CD4-positive, alpha-beta T cell treated with Interleukin-1 beta for 1 hour (primary cell): ENCODE data around the gene DOCK11.
A peak's percentile ranks its signal among the peaks of the same experiment; 100 is the strongest.

Source experiments
- DNase-seq, 2 donors: peaks; one replicate each; pipeline ENCODE4 v3.0.0-alpha.2; 2020 to 2022

The DOCK11 gene

DNA sequence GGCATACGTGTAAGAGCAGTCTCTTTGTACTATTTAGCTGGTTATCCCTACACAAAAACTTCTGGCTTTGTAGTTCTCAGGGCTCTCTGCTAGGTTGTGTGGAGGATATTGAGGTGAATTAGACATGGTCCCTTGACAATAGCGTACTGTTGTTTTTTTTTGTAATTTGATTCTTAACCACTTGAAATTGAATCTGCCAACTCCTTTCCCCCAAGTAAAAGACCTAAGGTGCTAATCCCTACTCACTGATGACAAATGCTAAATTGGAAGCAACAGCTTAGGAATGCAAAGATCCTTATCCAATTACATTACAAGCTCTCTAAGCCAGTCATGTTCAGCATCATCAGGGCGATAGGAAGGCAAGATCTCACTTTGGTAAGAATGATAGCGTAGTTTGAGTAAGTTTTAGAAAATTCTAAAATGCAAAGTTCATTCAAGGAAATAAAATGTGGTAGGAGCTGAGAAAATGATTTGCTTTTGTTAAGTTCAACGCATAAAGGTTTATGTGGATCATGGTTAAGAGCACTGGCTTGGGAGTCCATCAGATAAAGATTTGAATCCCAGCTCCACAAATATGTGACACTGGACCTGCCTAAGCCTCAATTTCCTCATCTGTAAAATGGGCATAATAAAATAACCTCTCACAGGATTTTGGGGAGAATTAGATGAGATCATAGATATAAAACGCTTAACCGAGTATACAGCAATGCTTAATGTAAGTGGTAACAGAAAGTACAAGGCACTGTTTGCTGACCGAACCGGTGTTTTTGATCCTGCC is 39.3 kb downstream of the DOCK11 start:
- DNase-seq = no peak

DNA sequence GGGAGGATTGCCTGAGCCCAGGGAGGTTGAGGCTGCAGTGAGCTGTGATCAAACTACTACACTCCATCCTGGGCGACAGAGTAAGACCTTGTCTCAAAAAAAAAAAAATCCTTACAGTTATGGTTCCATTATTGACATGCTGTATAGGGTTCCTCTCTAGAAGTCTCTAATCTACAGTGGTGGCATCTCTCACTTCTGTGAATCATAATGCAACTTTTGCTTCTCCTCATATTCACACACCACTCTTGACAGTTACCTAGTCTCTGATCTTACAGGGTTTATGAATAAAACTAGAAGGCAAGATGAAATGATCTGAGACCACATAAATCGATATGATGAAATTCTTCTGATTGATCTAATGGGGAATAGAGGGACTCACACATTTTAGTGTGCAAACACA is 40.6 kb downstream of the DOCK11 start:
- DNase-seq = no peak

DNA sequence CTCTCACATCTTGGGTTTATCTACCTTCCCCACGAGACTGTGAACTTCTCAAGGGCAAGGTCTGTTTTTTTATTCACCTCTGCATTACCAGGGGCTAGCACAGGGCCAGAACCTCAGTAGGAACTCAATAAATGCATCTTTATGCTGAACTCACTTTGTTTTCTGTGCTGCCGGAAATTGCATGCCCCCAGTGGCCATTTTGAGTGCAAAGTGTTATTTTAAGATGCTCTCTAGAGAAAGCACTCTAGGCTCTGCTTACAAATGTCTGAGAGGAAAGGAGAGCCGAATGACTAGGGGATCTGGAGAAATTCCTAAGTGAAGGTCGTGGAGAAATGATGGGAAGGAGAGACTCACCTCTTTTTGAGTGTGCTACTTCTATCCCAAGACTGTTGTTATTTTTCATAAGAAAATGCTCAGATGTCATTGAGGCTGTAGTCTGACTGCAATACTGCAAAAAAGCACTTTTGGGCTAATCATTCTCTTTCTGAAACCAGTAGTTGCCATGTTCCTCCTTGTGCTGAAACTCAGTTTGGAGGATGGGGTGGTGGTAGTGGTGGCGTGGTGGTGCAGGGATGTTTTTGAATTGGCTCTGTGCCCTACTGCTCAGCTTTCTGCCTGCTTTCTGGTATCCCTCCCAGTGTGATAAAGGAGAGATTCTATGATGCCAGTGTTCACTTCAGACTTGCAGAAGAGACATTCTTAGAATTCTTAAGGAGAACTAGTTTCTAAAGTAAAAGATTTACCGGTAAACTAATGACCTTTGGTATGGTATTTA is 41.3 kb downstream of the DOCK11 start:
- peak; percentile 53 to 66 for DNase-seq

DNA sequence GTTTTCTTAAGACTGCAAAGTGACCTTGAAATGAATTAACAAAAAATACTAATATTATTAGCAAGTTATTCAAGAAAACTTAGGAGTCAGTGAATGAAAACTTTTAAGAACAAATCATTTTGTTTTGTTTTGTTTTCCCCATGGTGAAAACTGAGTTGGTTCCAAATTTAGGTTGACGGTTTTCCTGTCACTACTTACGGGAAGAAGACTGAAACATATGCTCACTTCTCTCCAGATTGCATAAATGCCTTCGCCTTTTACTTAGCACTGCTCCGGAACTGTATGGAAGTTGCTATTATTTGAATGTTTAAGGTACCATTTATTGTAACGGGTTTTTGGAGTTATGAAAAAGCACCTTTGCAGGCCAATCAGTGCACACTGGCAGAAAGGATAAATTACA is 42.8 kb downstream of the DOCK11 start:
- DNase-seq = no peak

DNA sequence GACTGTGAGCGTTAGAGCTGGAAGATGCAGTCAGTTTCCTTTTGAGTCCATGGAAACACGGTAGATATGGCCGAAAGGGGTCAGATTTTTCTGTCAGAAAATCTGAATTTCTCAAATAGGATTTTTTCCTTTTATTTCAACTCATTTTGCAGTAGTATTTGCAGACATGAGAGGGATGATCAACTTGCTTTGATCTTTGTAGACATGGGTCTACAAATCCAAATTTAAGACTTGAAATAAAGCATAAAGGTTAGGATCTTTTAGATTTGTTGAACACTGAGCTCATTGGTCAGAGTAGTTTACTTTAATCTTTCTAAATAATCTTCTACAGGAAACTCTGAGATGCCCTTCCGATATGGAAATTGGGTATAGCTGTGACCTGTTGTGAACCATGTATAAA is 44.7 kb downstream of the DOCK11 start:
- no peak for DNase-seq

- no peak for DNase-seq
Measured at GRCh38 chrX:118541482-118541881, 45.9 kb downstream of the DOCK11 start.

DNA sequence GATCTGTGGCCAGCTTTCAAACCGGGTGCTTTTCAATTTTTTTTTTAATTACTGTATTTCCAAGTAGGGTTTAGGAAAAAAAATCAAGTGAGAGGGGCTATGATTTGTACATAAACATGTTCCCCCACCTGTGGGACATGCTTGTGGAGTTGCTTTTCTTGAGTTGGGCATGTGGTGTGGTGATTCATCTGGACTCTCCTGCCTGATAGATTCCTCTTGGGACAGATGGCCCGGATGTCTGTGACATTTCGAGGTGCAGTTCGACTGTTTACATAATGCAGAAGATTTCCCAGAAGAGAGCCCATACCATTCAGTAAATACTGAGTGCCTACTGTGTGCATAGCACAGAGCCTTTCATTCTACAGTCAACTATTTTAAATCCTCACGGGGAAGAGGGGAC is 49.9 kb downstream of the DOCK11 start:
- DNase-seq = no peak

- no peak for DNase-seq
Measured at GRCh38 chrX:118548841-118549240, 53.2 kb downstream of the DOCK11 start.

DNA sequence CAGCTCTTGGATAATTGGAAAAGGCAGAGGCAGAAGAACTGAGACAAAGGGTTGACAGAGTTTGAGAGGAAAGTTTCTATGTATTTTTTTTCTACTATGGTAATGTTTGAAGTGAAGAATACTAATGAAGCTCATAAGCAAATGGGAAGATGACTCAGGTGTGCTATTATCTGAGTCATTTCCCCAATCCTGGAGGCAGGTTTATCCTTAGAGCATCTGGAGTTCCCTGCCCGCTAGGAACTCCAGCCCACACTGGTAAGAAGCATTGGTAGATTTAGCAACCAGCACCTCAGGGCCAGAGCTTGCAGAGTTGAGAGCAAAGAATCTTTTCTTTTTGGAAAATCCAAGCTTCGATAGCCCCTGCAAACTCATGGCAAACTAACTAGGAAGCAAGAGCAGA is 55.2 kb downstream of the DOCK11 start:
- no peak for DNase-seq

- DNase-seq = no peak
Measured at GRCh38 chrX:118551426-118551825, 55.8 kb downstream of the DOCK11 start.

- peak in 1 of 2 donors; percentile 25 for DNase-seq
Measured at GRCh38 chrX:118552121-118552900, 56.7 kb downstream of the DOCK11 start.

GRCh38 chrX:118553042-118553710 is 57.6 kb downstream of the DOCK11 start:
- DNase-seq = no peak

- no peak for DNase-seq
Measured at GRCh38 chrX:118554511-118554910, 58.9 kb downstream of the DOCK11 start.

GRCh38 chrX:118558926-118559325 is 63.3 kb downstream of the DOCK11 start:
- DNase-seq = no peak

GRCh38 chrX:118560489-118560888 is 64.9 kb downstream of the DOCK11 start:
- DNase-seq = no peak

- DNase-seq = no peak
Measured at GRCh38 chrX:118562582-118563164, 67.1 kb downstream of the DOCK11 start.

DNA sequence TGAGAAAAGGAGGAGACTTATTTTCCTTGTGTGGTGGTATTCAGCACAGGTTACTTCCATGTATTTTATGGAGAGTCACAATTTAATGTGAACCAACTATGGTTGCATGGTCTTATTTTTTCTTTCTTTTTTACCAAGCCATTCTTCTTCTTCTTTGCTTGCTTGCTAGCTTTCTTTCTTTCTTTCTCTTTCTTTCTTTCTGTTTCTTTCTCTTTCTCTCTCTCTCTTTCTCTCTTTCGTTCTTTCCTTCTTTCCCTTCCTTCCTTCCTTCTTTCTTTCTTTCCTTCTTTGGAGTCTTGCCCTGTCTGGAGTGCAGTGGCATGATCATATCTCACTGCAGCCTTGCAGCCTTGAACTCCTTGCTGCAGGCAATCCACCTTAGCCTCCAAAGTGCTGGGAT is 68.9 kb downstream of the DOCK11 start:
- no peak for DNase-seq

DNA sequence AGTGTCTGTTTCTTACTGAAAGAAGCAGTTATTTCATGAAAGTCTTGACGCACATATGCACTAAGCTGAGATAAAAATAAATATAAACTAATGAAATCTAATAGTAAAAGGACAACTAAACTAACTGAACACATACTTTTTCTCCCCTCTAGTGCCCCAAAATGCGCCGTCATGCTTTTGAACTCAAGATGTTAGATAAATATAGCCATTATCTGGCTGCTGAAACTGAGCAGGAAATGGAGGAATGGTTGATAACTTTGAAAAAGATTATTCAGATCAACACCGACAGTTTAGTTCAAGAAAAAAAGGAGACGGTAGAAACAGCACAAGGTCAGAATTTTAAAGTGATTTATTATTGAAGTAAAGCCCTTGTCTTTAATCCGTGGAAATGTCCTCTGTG is 70.2 kb downstream of the DOCK11 start:
- no peak for DNase-seq

DNA sequence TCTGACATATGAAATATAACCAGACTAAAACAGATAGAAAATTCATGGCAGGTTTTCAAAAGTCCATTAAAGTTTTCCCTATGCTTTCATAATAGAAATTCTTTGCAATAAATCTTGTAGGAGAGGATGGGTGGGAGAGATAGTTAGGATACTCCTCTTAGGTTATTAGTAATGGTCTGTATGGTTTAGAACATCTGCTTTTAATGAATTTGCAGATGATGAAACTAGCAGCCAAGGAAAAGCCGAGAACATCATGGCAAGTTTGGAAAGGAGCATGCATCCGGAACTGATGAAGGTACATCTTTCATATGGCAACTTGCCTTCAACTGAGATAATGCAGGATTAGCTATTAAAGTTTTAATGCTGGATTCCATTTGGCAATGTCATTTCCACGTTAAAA is 70.7 kb downstream of the DOCK11 start:
- no peak for DNase-seq

GRCh38 chrX:118569676-118570075 is 74.1 kb downstream of the DOCK11 start:
- DNase-seq = no peak

GRCh38 chrX:118570209-118570608 is 74.6 kb downstream of the DOCK11 start:
- no peak for DNase-seq

DNA sequence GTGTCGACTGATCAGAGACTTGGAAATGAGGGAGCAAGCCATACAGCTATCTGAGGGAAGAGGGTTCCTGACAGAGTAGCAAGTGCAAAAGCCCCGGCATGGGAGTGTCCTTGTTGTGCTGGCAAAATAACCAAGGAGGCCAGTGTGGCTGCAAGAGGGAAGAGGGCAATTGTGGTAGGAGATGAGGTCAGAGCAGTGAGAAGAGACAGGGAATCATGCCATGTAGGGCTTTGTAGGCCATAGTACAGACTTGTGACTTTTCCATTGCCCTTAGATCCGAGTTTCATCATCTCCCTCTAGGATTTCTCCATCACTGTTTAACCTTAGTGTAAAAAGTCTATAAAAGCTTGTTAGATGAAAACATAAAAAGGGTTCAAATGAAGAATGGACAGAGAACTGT is 76.2 kb downstream of the DOCK11 start:
- DNase-seq = no peak

DNA sequence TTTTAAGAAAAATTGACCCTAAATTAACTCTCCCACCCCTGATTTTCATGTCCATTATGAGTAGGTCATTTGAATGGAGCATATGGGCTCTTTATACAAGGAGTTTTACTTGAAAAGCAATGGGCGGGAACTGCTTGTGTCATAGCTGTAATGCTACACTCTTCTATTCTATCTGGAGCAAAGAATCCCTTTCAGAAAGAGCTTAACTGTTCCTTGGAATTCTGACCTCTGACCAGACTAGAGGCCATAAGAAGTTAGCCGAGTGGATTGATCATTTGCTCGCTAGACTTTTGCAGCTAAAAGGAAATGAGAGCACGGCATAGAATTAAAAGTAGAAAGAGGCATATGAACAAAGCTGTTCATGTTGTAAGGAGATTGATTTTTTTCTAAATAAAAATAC is 79.1 kb downstream of the DOCK11 start:
- DNase-seq = no peak
